A549 (cell line): ENCODE data around the gene SAMD8.

Source experiments
- CTCF ChIP-seq: fragments of >200 bp; sonication (Bioruptor Twin); formaldehyde crosslinking; IDR thresholded peaks from 3 replicates; pipeline ENCODE4 v1.5.1; 2016
- JUN ChIP-seq, 2 experiments: fragments of >200 bp; sonication (Bioruptor Twin); formaldehyde crosslinking; IDR thresholded peaks; 2 replicates in 1 of 2; 3 replicates in 1 of 2; pipeline ENCODE4 v1.6.1; 2016 to 2017
- REST ChIP-seq: fragments of 200-600 bp; sonication (generic); IDR thresholded peaks from 2 replicates; pipeline ENCODE4 v1.6.1; 2016; ENCODE audit warnings: antibody characterized with exemption, mild to moderate bottlenecking, moderate library complexity
- SREBF2 ChIP-seq: fragments of 450-650 bp; IDR thresholded peaks from 2 replicates; pipeline ENCODE4 v1.6.1; 2014; ENCODE audit warnings: mild to moderate bottlenecking, moderate library complexity

GRCh38 chr10:75197066-75197465 lies 85.6 kb downstream of the SAMD8 start:
- TF ChIP-seq JUN (IDR thresholded peaks at IDR 0.05) (no peak), CTCF (no peak), SREBF2 (no peak), REST (no peak)
